GM18867 (cell line): ENCODE data around the gene TPI1.

Experiments used
- ATAC-seq: cut with Tn5 transposase; IDR thresholded peaks from one replicate; pipeline ENCODE4 v1.9.1; 2021; ENCODE audit warnings: mild to moderate bottlenecking, moderate library complexity; ENCODE audit not compliant: unreplicated experiment

The TPI1 gene

GRCh38 chr12:6867413-6868210, at the start of gene TPI1:
TPI1 (plus strand) TSS chr12:6867531; CDS start chr12:6867567, 36 bp downstream.
- ATAC-seq, result peak; percentile 60

GRCh38 chr12:6817662-6818157, 49.6 kb upstream of the TPI1 start:
- no peak for ATAC-seq

GRCh38 chr12:6818222-6818621, 49.1 kb upstream of the TPI1 start:
- no peak for ATAC-seq

- no peak for ATAC-seq
Observed at GRCh38 chr12:6818645-6819044, 48.7 kb upstream of the TPI1 start.

GRCh38 chr12:6819106-6820030, 48.0 kb upstream of the TPI1 start:
- ATAC-seq, result no peak

GRCh38 chr12:6820166-6820565, 47.2 kb upstream of the TPI1 start:
- ATAC-seq, result no peak

GRCh38 chr12:6821591-6822425, 45.5 kb upstream of the TPI1 start, which contains the start of gene GPR162:
GPR162 (plus strand) TSS chr12:6821821; CDS start chr12:6823899, 2,078 bp downstream.
- ATAC-seq, result no peak

GRCh38 chr12:6822426-6823135, 44.8 kb upstream of the TPI1 start:
- ATAC-seq, result no peak

- no peak for ATAC-seq
Observed at GRCh38 chr12:6823182-6824084, 43.9 kb upstream of the TPI1 start.

- ATAC-seq, result no peak
Observed at GRCh38 chr12:6824085-6824775, 43.1 kb upstream of the TPI1 start.

- ATAC-seq, result no peak
Observed at GRCh38 chr12:6824901-6825381, 42.4 kb upstream of the TPI1 start.

GRCh38 chr12:6825398-6826124, 41.8 kb upstream of the TPI1 start:
- ATAC-seq, result no peak

GRCh38 chr12:6826125-6826733, 41.1 kb upstream of the TPI1 start:
- no peak for ATAC-seq

- no peak for ATAC-seq
Observed at GRCh38 chr12:6826734-6827436, 40.4 kb upstream of the TPI1 start.

- no peak for ATAC-seq
Observed at GRCh38 chr12:6827437-6827911, 39.9 kb upstream of the TPI1 start.

GRCh38 chr12:6827982-6828780, 39.1 kb upstream of the TPI1 start, which contains the start of gene P3H3:
P3H3 (plus strand) TSS chr12:6828407; CDS start chr12:6828441, 34 bp downstream.
- no peak for ATAC-seq
